ENCODE measurements around the gene CELF5. TPM values are rescaled to one million over a fixed set of nuclear protein-coding genes. Genes with fewer than 3 reads are reported as not detected.
"Not testable (repeated sequence)": the region's sequence is repeated elsewhere in the genome, so short reads cannot be mapped to it uniquely, and the experiment has no call there.

The CELF5 gene
- total RNA-seq, 1 experiment from 2014 or later: 2.5 TPM

- H3K27ac ChIP-seq (ENCODE audit: low read depth, low read length): no peak overlapping the region
- CTCF ChIA-PET: no interaction called here
These were observed 10.3 kb downstream of the CELF5 start for GRCh38 chr19:3234800-3235199.

GRCh38 chr19:3235604-3236003, 11.1 kb downstream of the CELF5 start:
- ATAC-seq; H3K9me2 ChIP-seq (ENCODE audit: insufficient read depth); RAD21 ChIA-PET (ENCODE audit: low non-redundant PET in 1 of 2, low total read pairs in 2 of 2, uncharacterized antibody in 2 of 2, unreplicated experiment in 2 of 2); H3K9me3 ChIP-seq (ENCODE audit: control insufficient read depth in 1 of 2, insufficient read depth in 1 of 2, low read depth in 1 of 2, low read length in 2 of 2); H3K79me2 ChIP-seq (ENCODE audit: insufficient read depth, low read length); BruUV-seq (replicated peaks); H2AFZ ChIP-seq (ENCODE audit: low read depth, low read length, poor library complexity, severe bottlenecking); POLR2A ChIA-PET; H3K4me3 ChIP-seq (replicated peaks in 1 of 2; ENCODE audit: low read depth in 1 of 2, low read length in 2 of 2); H3K36me3 ChIP-seq (ENCODE audit: control insufficient read depth in 1 of 2, insufficient read depth in 2 of 2, low read length in 2 of 2); H3K4me1 ChIP-seq (ENCODE audit: control insufficient read depth in 1 of 2, insufficient read depth in 2 of 2, low read length in 2 of 2); H3K27me3 ChIP-seq (ENCODE audit: insufficient read depth, low read length); CTCF ChIA-PET; DNase-seq (ENCODE audit: low read depth, low spot score); H4K20me1 ChIP-seq (ENCODE audit: insufficient read depth); intact Hi-C loops (cut with micrococcal nuclease); H3K4me2 ChIP-seq (ENCODE audit: low read length); H3K9ac ChIP-seq (ENCODE audit: low read length); H3K27ac ChIP-seq (ENCODE audit: low read depth, low read length): not testable (repeated sequence)

More at GRCh38 chr19:3234800-3235199, 10.3 kb downstream of the CELF5 start:
- H3K36me3 ChIP-seq (ENCODE audit: control insufficient read depth in 1 of 2, insufficient read depth in 2 of 2, low read length in 2 of 2): no peaks in the 10 kb centered on the region
- H2AFZ ChIP-seq (ENCODE audit: low read depth, low read length, poor library complexity, severe bottlenecking): no peak overlapping the region
- no peaks in the 10 kb centered on the region for H3K9me2 ChIP-seq (ENCODE audit: insufficient read depth)
- H3K79me2 ChIP-seq (ENCODE audit: insufficient read depth, low read length): no peaks in the 10 kb centered on the region
- H3K9me3 ChIP-seq (ENCODE audit: control insufficient read depth in 1 of 2, insufficient read depth in 1 of 2, low read depth in 1 of 2, low read length in 2 of 2): no peaks in the 10 kb centered on the region
- TF ChIP-seq RAD21 (IDR thresholded peaks at IDR 0.05; ENCODE audit: low read depth) (no peak), CBX3 (IDR thresholded peaks at IDR 0.05; ENCODE audit: low read depth) (no peak), POLR2AphosphoS5 (IDR thresholded peaks at IDR 0.05; ENCODE audit: low read depth, low read length) (no peak), JUND (IDR thresholded peaks at IDR 0.05) (no peak), EZH2phosphoT487 (IDR thresholded peaks at IDR 0.05; ENCODE audit: borderline replicate concordance) (no peak), SRF (IDR thresholded peaks at IDR 0.05; ENCODE audit: low read depth) (no peak), CEBPB (IDR thresholded peaks at IDR 0.05; ENCODE audit: low read depth) (no peak), CTCF (IDR thresholded peaks at IDR 0.05 in 2 of 3, conservative IDR thresholded peaks at IDR 0.05 in 1 of 3; ENCODE audit: borderline replicate concordance in 1 of 3, insufficient read depth in 1 of 3, low read depth in 2 of 3, low read length in 2 of 3) (peak; percentile 24 to 76 (median 67); a peak in 4 of 6 replicates)
- intact Hi-C loops (cut with micrococcal nuclease): no loop called here
- POLR2A ChIA-PET: no interaction called here
- no TSS peak for BruUV-seq (replicated peaks)
- DNase-seq (ENCODE audit: low read depth, low spot score) (no peak), ATAC-seq (peak; percentile 92)
- no peak overlapping the region for H3K9ac ChIP-seq (ENCODE audit: low read length)
- no peak overlapping the region for H3K4me2 ChIP-seq (ENCODE audit: low read length)
- H3K4me3 ChIP-seq (replicated peaks in 1 of 2; ENCODE audit: low read depth in 1 of 2, low read length in 2 of 2): no peak overlapping the region
- H3K4me1 ChIP-seq (ENCODE audit: control insufficient read depth in 1 of 2, insufficient read depth in 2 of 2, low read length in 2 of 2): no peaks in the 10 kb centered on the region
- H4K20me1 ChIP-seq (ENCODE audit: insufficient read depth): no peaks in the 10 kb centered on the region
- RAD21 ChIA-PET (ENCODE audit: low non-redundant PET in 1 of 2, low total read pairs in 2 of 2, uncharacterized antibody in 2 of 2, unreplicated experiment in 2 of 2): no interaction called here
- H3K27me3 ChIP-seq (ENCODE audit: insufficient read depth, low read length): 0 out of 2 replicates have a peak, but pooled peaks cover 3% of the 10 kb centered on the region

Data from HCT116 (cell line).